CD4-positive, alpha-beta T cell (primary cell): ENCODE measurements around the gene DUSP9. TPM values are rescaled to one million over a fixed set of nuclear protein-coding genes. Genes with fewer than 3 reads are reported as not detected.

Experiments used
- ATAC-seq: fragments of 200-7000 bp; cut with Tn5 transposase; one replicate; pipeline ENCODE4 v1.10.0; 2022; ENCODE audit warnings: mild to moderate bottlenecking; ENCODE audit not compliant: poor library complexity
- CTCF ChIA-PET: fragments of 350-600 bp; sonication (Branson Sonifier 250); formaldehyde crosslinking; loops from one replicate; lab custom pipeline; 2021; ENCODE audit warnings: antibody characterized with exemption, inconsistent platforms; lab: Charles Lee
- POLR2A ChIA-PET: fragments of 350-600 bp; sonication (Branson Sonifier 250); formaldehyde crosslinking; loops from one replicate; lab custom pipeline; 2021; ENCODE audit warnings: antibody characterized with exemption, inconsistent platforms; lab: Charles Lee
- DNase-seq, 14 experiments: peaks; one replicate each; pipeline ENCODE4 v3.0.0-alpha.2; 2013 to 2020; ENCODE audit warnings: mixed read lengths in 2 of 14
- H3K27ac ChIP-seq, 2 donors: one replicate each; pipeline versions ENCODE4 v1.5.1 to v1.7.0; 2013; ENCODE audit warnings: low read length in 2 of 2, low read depth in 1 of 2, mild to moderate bottlenecking in 1 of 2
- H3K27me3 ChIP-seq, 2 experiments: 1 replicate in 1 of 2; 2 replicates in 1 of 2; pipeline versions ENCODE4 v1.6.1 to v1.7.0; 2013; ENCODE audit warnings: low read length in 2 of 2, control low read depth in 1 of 2, mild to moderate bottlenecking in 1 of 2, moderate library complexity in 1 of 2; ENCODE audit not compliant: insufficient read depth in 2 of 2, control insufficient read depth in 1 of 2
- H3K36me3 ChIP-seq: one replicate; pipeline ENCODE4 v1.6.1; 2013; ENCODE audit warnings: low read length, control low read depth; ENCODE audit not compliant: insufficient read depth
- H3K4me1 ChIP-seq: one replicate; pipeline ENCODE4 v1.6.1; 2013; ENCODE audit warnings: low read length, control low read depth; ENCODE audit not compliant: insufficient read depth
- H3K4me3 ChIP-seq: one replicate; pipeline ENCODE4 v1.5.1; 2013; ENCODE audit warnings: mild to moderate bottlenecking, low read length, moderate library complexity
- H3K9me3 ChIP-seq, 2 experiments: 1 replicate in 1 of 2; 2 replicates in 1 of 2; pipeline versions ENCODE4 v1.6.1 to v1.7.0; 2013; ENCODE audit warnings: low read length in 2 of 2, mild to moderate bottlenecking in 2 of 2, control low read depth in 1 of 2, moderate library complexity in 1 of 2; ENCODE audit not compliant: control insufficient read depth in 1 of 2, insufficient read depth in 1 of 2
- H3K27ac Mint-ChIP-seq: one replicate; pipeline ENCODE4 v1.8.0; 2020; ENCODE audit warnings: mixed read lengths
- H3K27me3 Mint-ChIP-seq: one replicate; pipeline ENCODE4 v1.8.0; 2021; ENCODE audit warnings: mixed read lengths
- H3K36me3 Mint-ChIP-seq: one replicate; pipeline ENCODE4 v1.8.0; 2021; ENCODE audit warnings: low read depth, mixed read lengths
- H3K4me1 Mint-ChIP-seq: one replicate; pipeline ENCODE4 v1.8.0; 2021; ENCODE audit warnings: low read depth, mixed read lengths
- H3K4me3 Mint-ChIP-seq: one replicate; pipeline ENCODE4 v1.8.0; 2020; ENCODE audit warnings: mild to moderate bottlenecking, mixed read lengths
- H3K9me3 Mint-ChIP-seq: one replicate; pipeline ENCODE4 v1.8.0; 2020; ENCODE audit warnings: mixed read lengths
- intact Hi-C, 2 experiments: fragments of 100-400 bp; cut with DNase I in 1 of 2; cut with micrococcal nuclease in 1 of 2; formaldehyde crosslinking; loops; one replicate each; pipeline versions ENCODE4 v1.15.1 to v1.9.0; 2023 to 2025; cut with DNase I, micrococcal nuclease
- total RNA-seq, 174 experiments: library from RNA in 2 of 174; stranded (reverse) in 2 of 174; gene quantifications; one replicate each; pipeline ENCODE4 v1.2.3 and lab custom pipeline; 2021 to 2026
- TF ChIP-seq, protein P1 (sequence below): fragments of 200-600 bp; IDR thresholded peaks from one replicate; pipeline ENCODE4 v1.8.0; 2022; ENCODE audit warnings: antibody characterized with exemption, mild to moderate bottlenecking

DUSP9 gene
- total RNA-seq, 2 experiments from 2014 or later, result not detected

DNA sequence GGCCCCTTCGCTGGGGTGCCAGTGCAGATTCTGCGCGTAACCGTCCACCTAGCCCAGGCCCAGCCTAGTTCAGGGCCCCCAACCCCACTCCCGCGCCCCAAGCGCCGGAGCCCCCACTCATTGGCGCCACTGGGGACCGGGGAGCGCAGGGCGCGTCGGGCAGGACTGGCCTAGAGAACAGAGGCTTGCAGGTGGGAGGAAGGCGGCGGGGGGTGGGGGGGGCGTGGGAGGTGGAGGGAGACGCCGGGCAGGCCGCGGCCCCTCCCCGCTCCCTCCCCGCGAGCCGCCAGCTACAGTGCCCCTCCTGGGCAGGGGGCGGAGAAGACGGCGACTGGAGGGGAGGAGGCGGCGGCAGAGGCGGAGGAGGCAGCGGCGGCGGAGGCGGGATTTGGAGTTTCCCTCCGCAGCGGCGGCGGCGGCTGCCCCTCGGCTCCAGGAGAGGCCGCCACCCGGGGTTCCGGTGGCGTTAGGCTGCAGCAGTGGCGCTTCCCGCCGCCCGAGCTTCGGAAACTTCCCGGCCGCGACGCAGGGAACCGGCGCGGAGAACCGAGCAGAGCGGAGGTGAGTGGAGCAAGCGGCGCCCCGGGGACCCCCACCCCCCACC lies 4.8 kb upstream of the DUSP9 start:
- TF ChIP-seq, protein P1, sequence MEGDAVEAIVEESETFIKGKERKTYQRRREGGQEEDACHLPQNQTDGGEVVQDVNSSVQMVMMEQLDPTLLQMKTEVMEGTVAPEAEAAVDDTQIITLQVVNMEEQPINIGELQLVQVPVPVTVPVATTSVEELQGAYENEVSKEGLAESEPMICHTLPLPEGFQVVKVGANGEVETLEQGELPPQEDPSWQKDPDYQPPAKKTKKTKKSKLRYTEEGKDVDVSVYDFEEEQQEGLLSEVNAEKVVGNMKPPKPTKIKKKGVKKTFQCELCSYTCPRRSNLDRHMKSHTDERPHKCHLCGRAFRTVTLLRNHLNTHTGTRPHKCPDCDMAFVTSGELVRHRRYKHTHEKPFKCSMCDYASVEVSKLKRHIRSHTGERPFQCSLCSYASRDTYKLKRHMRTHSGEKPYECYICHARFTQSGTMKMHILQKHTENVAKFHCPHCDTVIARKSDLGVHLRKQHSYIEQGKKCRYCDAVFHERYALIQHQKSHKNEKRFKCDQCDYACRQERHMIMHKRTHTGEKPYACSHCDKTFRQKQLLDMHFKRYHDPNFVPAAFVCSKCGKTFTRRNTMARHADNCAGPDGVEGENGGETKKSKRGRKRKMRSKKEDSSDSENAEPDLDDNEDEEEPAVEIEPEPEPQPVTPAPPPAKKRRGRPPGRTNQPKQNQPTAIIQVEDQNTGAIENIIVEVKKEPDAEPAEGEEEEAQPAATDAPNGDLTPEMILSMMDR, result no peak
- POLR2A ChIA-PET, result no interaction called here

GRCh38 chrX:153642655-153643430 lies 4.2 kb upstream of the DUSP9 start:
- peaks cover 35% of the 10 kb centered on the region for H3K27me3 Mint-ChIP-seq
- peak overlapping the region; percentile 42 for H3K4me3 Mint-ChIP-seq
- peaks cover 5% of the 10 kb centered on the region for H3K4me1 Mint-ChIP-seq
- intact Hi-C loops, result no loop called here
- DNase-seq (no peak), ATAC-seq (no peak)
- H3K27ac Mint-ChIP-seq, result no peak overlapping the region
- TF ChIP-seq, protein P1, result no peak
- no peaks in the 10 kb centered on the region for H3K36me3 Mint-ChIP-seq
- Histone ChIP-seq H3K4me1 (peaks cover 29% of the 10 kb centered on the region), H3K9me3 (peaks cover 0 to 12% of the 10 kb centered on the region in 2 experiments), H3K36me3 (no peaks in the 10 kb centered on the region), H3K27me3 (peaks cover 34 to 37% of the 10 kb centered on the region in 2 experiments), H3K27ac (no peak overlapping the region), H3K4me3 (no peak overlapping the region)
- POLR2A ChIA-PET, result no interaction called here
- H3K9me3 Mint-ChIP-seq, result no peaks in the 10 kb centered on the region
- CTCF ChIA-PET, result interaction anchor here (1.0 kb wide), 1 partner anchor 88 kb away, joined by 3 read pairs; no protein-coding TSS in a partner anchor

More for the DNA sequence above, 4.8 kb upstream of the DUSP9 start:
- Histone ChIP-seq H3K4me3 (no peak overlapping the region), H3K4me1 (peaks cover 23% of the 10 kb centered on the region), H3K36me3 (no peaks in the 10 kb centered on the region), H3K9me3 (peaks cover 0 to 12% of the 10 kb centered on the region in 2 experiments), H3K27ac (no peak overlapping the region), H3K27me3 (peaks cover 30 to 37% of the 10 kb centered on the region in 2 experiments)
- no peak for ATAC-seq
- Mint-ChIP-seq H3K9me3 (no peaks in the 10 kb centered on the region), H3K4me3 (no peak overlapping the region), H3K4me1 (peaks cover 5% of the 10 kb centered on the region), H3K27me3 (peaks cover 35% of the 10 kb centered on the region), H3K36me3 (no peaks in the 10 kb centered on the region), H3K27ac (no peak overlapping the region)
- CTCF ChIA-PET, result no interaction called here
- DNase-seq, result peak in 2 of 14 experiments; percentile 47
- intact Hi-C loops, result no loop called here

GRCh38 chrX:153643431-153644351 lies 3.3 kb upstream of the DUSP9 start:
- intact Hi-C loops, result no loop called here
- peak; percentile 42 for ATAC-seq
- H3K4me3 Mint-ChIP-seq, result peak overlapping the region; percentile 20
- H3K27ac Mint-ChIP-seq, result no peak overlapping the region
- Histone ChIP-seq H3K27ac (no peak overlapping the region), H3K4me1 (peaks cover 29% of the 10 kb centered on the region), H3K4me3 (no peak overlapping the region), H3K9me3 (peaks cover 0 to 15% of the 10 kb centered on the region in 2 experiments), H3K27me3 (peaks cover 37 to 44% of the 10 kb centered on the region in 2 experiments), H3K36me3 (no peaks in the 10 kb centered on the region)
- TF ChIP-seq, protein P1, result no peak
- H3K9me3 Mint-ChIP-seq, result no peaks in the 10 kb centered on the region
- CTCF ChIA-PET, result interaction anchor here (1.0 kb wide), 2 partner anchors 8 to 89 kb away, joined by 3 read pairs; no protein-coding TSS in a partner anchor
- H3K36me3 Mint-ChIP-seq, result no peaks in the 10 kb centered on the region
- POLR2A ChIA-PET, result no interaction called here
- peak in 4 of 14 experiments; percentile 22 to 61 (median 40) for DNase-seq
- peaks cover 35% of the 10 kb centered on the region for H3K27me3 Mint-ChIP-seq
- peaks cover 5% of the 10 kb centered on the region for H3K4me1 Mint-ChIP-seq
